HG02798 (cell line): ENCODE results near the gene SH3RF3.

Source experiments
- ATAC-seq: cut with Tn5 transposase; IDR thresholded peaks from one replicate; pipeline ENCODE4 v1.9.1; 2021; ENCODE audit warnings: mild to moderate bottlenecking; ENCODE audit not compliant: unreplicated experiment, poor library complexity

The SH3RF3 gene

GRCh38 chr2:109498906-109499305, 369.9 kb downstream of the SH3RF3 start:
- no peak for ATAC-seq

GRCh38 chr2:109499566-109499965, 370.6 kb downstream of the SH3RF3 start:
- no peak for ATAC-seq

GRCh38 chr2:109500910-109501309, 371.9 kb downstream of the SH3RF3 start:
- no peak for ATAC-seq

- ATAC-seq: no peak
These were observed 372.5 kb downstream of the SH3RF3 start for GRCh38 chr2:109501461-109501860.

- ATAC-seq: no peak
These were observed 374.2 kb downstream of the SH3RF3 start for GRCh38 chr2:109503191-109503590.

- ATAC-seq: peak; percentile 34
These were observed 378.2 kb downstream of the SH3RF3 start for GRCh38 chr2:109507217-109507616.

GRCh38 chr2:109507828-109508227, 378.8 kb downstream of the SH3RF3 start:
- ATAC-seq: no peak

GRCh38 chr2:109508556-109508955, 379.6 kb downstream of the SH3RF3 start:
- no peak for ATAC-seq

GRCh38 chr2:109510136-109511028, 381.4 kb downstream of the SH3RF3 start:
- no peak for ATAC-seq

GRCh38 chr2:109511168-109511567, 382.2 kb downstream of the SH3RF3 start:
- no peak for ATAC-seq

GRCh38 chr2:109512076-109512475, 383.1 kb downstream of the SH3RF3 start:
- no peak for ATAC-seq

- no peak for ATAC-seq
These were observed 384.2 kb downstream of the SH3RF3 start for GRCh38 chr2:109513230-109513629.

- ATAC-seq: peak; percentile 71
These were observed 385.0 kb downstream of the SH3RF3 start for GRCh38 chr2:109513749-109514588.

GRCh38 chr2:109514857-109515256, 385.9 kb downstream of the SH3RF3 start:
- ATAC-seq: no peak

GRCh38 chr2:109516445-109517117, 387.6 kb downstream of the SH3RF3 start:
- no peak for ATAC-seq

- ATAC-seq: no peak
These were observed 388.3 kb downstream of the SH3RF3 start for GRCh38 chr2:109517118-109517889.

GRCh38 chr2:109519513-109519912, 390.5 kb downstream of the SH3RF3 start:
- ATAC-seq: no peak

GRCh38 chr2:109521233-109522062, 392.4 kb downstream of the SH3RF3 start:
- no peak for ATAC-seq

- ATAC-seq: no peak
These were observed 393.0 kb downstream of the SH3RF3 start for GRCh38 chr2:109522063-109522374.
